ENCODE measurements around the gene NPHP4.
"Not testable (repeated sequence)": the region's sequence is repeated elsewhere in the genome, so short reads cannot be mapped to it uniquely, and the experiment has no call there.

Gene NPHP4

GRCh38 chr1:6022193-6022592 lies 30.0 kb upstream of the NPHP4 start:
- DNase-seq = no peak

GRCh38 chr1:6019166-6019845 lies 27.1 kb upstream of the NPHP4 start:
- no peak for DNase-seq

- not testable (repeated sequence) for DNase-seq
These were observed 25.4 kb upstream of the NPHP4 start for GRCh38 chr1:6017654-6018053.

- no peak for DNase-seq
These were observed 24.1 kb upstream of the NPHP4 start for GRCh38 chr1:6016191-6016865.

GRCh38 chr1:6014130-6014999 lies 22.1 kb upstream of the NPHP4 start:
- no peak for DNase-seq

GRCh38 chr1:6013491-6013890 lies 21.3 kb upstream of the NPHP4 start:
- no peak for DNase-seq

GRCh38 chr1:6012529-6013318 lies 20.5 kb upstream of the NPHP4 start:
- no peak for DNase-seq

GRCh38 chr1:6011946-6012258 lies 19.7 kb upstream of the NPHP4 start:
- DNase-seq = no peak

- DNase-seq = no peak
These were observed 19.1 kb upstream of the NPHP4 start for GRCh38 chr1:6011161-6011945.

GRCh38 chr1:6010554-6010953 lies 18.3 kb upstream of the NPHP4 start:
- no peak for DNase-seq

GRCh38 chr1:6009120-6010040 lies 17.2 kb upstream of the NPHP4 start:
- DNase-seq = no peak

- no peak for DNase-seq
These were observed 16.5 kb upstream of the NPHP4 start for GRCh38 chr1:6008696-6009095.

- DNase-seq = no peak
These were observed 15.8 kb upstream of the NPHP4 start for GRCh38 chr1:6008084-6008415.

GRCh38 chr1:6007318-6008083 lies 15.3 kb upstream of the NPHP4 start:
- DNase-seq = no peak

- DNase-seq = no peak
These were observed 14.7 kb upstream of the NPHP4 start for GRCh38 chr1:6006882-6007281.

GRCh38 chr1:6005276-6005917 lies 13.2 kb upstream of the NPHP4 start:
- DNase-seq = no peak

- no peak for DNase-seq
These were observed 12.3 kb upstream of the NPHP4 start for GRCh38 chr1:6004412-6005123.

- DNase-seq = peak; percentile 46
These were observed 11.6 kb upstream of the NPHP4 start for GRCh38 chr1:6003568-6004411.
